ENCODE data around the gene PTPRO. TPM values are rescaled to one million over a fixed set of nuclear protein-coding genes. Genes with fewer than 3 reads are reported as not detected.

Gene PTPRO
- total RNA-seq, 4 donors from 2014 or later, result 0.26 to 0.81 (median 0.51) TPM

DNA sequence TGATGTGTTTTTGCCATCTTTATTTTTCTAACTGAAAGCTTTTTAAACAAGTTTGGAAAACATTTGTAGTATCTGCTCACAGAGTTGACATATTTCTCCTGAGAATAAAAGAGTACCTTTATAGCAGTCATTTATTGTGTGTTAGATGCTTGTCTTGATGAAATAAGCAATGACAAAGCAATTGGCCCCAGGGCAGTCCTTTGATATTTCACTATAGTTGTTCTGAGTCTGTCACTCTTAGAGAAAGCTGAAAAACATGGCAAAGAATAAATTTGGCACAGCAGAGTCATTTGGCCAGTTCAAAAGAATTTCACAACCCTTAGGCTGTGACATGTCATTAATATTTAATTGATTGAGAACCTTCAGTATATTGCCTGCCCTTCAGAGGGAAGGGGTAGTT is 166.2 kb downstream of the PTPRO start:
- Histone ChIP-seq H3K27me3 (peaks cover 5% of the 10 kb centered on the region), H3K4me3 (no peak overlapping the region)

DNA sequence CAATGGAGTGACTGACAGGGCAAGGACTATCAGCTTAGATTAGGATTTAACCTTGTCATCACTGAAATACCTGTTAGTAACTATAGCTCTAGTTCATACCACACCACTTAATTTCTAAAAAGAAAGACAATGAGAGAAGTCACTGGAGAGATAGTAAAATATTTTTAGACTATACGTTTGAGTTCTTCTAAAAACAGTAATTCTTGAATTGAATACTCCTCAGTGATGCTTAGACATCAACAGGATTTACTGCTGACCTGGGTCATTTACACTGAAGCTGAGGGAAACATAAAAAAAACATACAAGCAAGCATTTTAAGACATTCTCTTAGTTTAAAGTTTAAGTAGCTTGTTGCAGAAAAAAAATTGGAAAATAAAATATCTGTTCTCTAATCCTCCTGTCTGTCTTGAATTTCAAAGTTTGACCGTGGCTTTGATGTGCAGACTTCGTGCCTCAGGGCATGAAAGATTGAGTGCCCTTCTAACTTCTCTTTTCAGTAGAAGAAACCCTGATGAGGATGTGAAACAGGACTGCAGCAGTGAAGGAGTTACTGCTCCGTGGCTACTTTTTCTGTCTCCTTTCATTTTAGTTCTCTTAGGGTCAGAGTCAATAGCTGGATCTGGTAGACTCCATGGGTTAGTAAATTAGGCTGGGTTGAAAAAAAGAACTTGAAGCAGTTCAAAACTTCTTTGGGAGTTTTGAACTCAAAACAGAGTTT is 172.2 kb downstream of the PTPRO start:
- WGBS, result 11% methylated on average over 4 of the region's 4 CpGs
- no peak for TF ChIP-seq EP300 (IDR thresholded peaks at IDR 0.05)
- no peak for TF ChIP-seq POLR2AphosphoS5 (IDR thresholded peaks at IDR 0.05)
- no peak for TF ChIP-seq POLR2A (IDR thresholded peaks at IDR 0.05)
- TF ChIP-seq CTCF (IDR thresholded peaks at IDR 0.05), result no peak
- H3K4me1 ChIP-seq, result no peaks in the 10 kb centered on the region
- H3K9me3 ChIP-seq, result no peaks in the 10 kb centered on the region
- no peak for DNase-seq (ENCODE audit: low spot score in 2 of 2)
- no peaks in the 10 kb centered on the region for H3K36me3 ChIP-seq
- no peak overlapping the region for H3K27ac ChIP-seq
- no peak overlapping the region for H3K4me3 ChIP-seq
- H3K27me3 ChIP-seq, result peaks cover 7% of the 10 kb centered on the region

More for the DNA sequence above, 166.2 kb downstream of the PTPRO start:
- no peak for TF ChIP-seq EP300 (IDR thresholded peaks at IDR 0.05)
- no peak for TF ChIP-seq POLR2AphosphoS5 (IDR thresholded peaks at IDR 0.05)
- TF ChIP-seq CTCF (IDR thresholded peaks at IDR 0.05), result no peak
- no peak for TF ChIP-seq POLR2A (IDR thresholded peaks at IDR 0.05)
- Histone ChIP-seq H3K9me3 (no peaks in the 10 kb centered on the region), H3K4me1 (no peaks in the 10 kb centered on the region), H3K36me3 (no peaks in the 10 kb centered on the region), H3K27ac (no peak overlapping the region)
- no peak for DNase-seq (ENCODE audit: low spot score in 2 of 2)

- no peak for DNase-seq (ENCODE audit: low spot score in 2 of 2)
- no peak overlapping the region for H3K27ac ChIP-seq
- H3K36me3 ChIP-seq, result no peaks in the 10 kb centered on the region
- H3K9me3 ChIP-seq, result no peaks in the 10 kb centered on the region
- peaks cover 7% of the 10 kb centered on the region for H3K27me3 ChIP-seq
- no peaks in the 10 kb centered on the region for H3K4me1 ChIP-seq
- no peak for TF ChIP-seq POLR2A (IDR thresholded peaks at IDR 0.05)
- TF ChIP-seq CTCF (IDR thresholded peaks at IDR 0.05), result no peak
- no peak for TF ChIP-seq POLR2AphosphoS5 (IDR thresholded peaks at IDR 0.05)
- H3K4me3 ChIP-seq, result no peak overlapping the region
- 0% methylated on average over 1 of the region's 1 CpG for WGBS
These were observed 173.4 kb downstream of the PTPRO start for GRCh38 chr12:15495746-15496145.

- TF ChIP-seq CTCF (IDR thresholded peaks at IDR 0.05), result no peak
- no peak for TF ChIP-seq POLR2A (IDR thresholded peaks at IDR 0.05)
- TF ChIP-seq EP300 (IDR thresholded peaks at IDR 0.05), result no peak
- no peak for TF ChIP-seq POLR2AphosphoS5 (IDR thresholded peaks at IDR 0.05)
- H3K4me3 ChIP-seq, result no peak overlapping the region
- no peak overlapping the region for H3K27ac ChIP-seq
- peaks cover 7% of the 10 kb centered on the region for H3K27me3 ChIP-seq
- H3K9me3 ChIP-seq, result no peaks in the 10 kb centered on the region
- no peaks in the 10 kb centered on the region for H3K36me3 ChIP-seq
- no peaks in the 10 kb centered on the region for H3K4me1 ChIP-seq
- DNase-seq (ENCODE audit: low spot score in 2 of 2), result no peak
These were observed 174.4 kb downstream of the PTPRO start for GRCh38 chr12:15496738-15497137.

DNA sequence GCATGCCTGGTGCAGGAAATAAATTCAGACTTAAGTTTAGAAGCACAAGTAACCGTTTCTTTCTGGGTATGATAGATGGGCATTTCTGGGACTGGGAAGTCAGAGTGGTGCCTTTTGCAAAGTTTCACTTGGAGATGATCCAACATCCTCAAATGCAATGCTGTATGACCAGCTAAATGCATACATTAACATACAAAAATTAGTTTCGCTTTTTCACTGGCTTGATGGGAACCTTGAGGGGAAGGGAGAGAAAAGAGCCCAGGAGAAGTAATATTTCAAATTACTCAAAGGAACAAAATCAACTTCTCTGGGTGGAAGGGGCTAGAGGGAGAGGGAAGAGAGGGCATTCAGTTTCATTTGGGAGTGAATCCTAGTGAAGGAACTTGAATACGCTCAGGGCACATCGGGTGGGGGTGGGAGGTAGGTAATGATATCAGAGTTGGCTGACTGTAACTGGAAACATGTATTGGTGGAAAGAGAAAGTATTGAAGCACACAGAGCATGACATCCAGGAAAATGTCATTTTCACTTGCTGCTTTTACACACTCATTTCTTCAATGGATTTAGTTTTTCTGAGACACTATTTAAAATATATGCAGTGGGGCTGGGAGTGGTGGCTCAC is 175.5 kb downstream of the PTPRO start:
- TF ChIP-seq CTCF (IDR thresholded peaks at IDR 0.05) (no peak), POLR2A (IDR thresholded peaks at IDR 0.05) (no peak), EP300 (IDR thresholded peaks at IDR 0.05) (no peak), POLR2AphosphoS5 (IDR thresholded peaks at IDR 0.05) (no peak)
- no peak overlapping the region for H3K4me3 ChIP-seq
- no peaks in the 10 kb centered on the region for H3K36me3 ChIP-seq
- H3K4me1 ChIP-seq, result no peaks in the 10 kb centered on the region
- no peak for DNase-seq (ENCODE audit: low spot score in 2 of 2)
- H3K9me3 ChIP-seq, result no peaks in the 10 kb centered on the region
- 44% methylated on average over 4 of the region's 4 CpGs for WGBS
- no peak overlapping the region for H3K27ac ChIP-seq
- H3K27me3 ChIP-seq, result peaks cover 7% of the 10 kb centered on the region
